22Rv1 (cell line): ENCODE results near the gene SPRYD7.
A peak's percentile ranks its signal among the peaks of the same experiment; 100 is the strongest.

ENCODE experiments used
- H3K27ac ChIP-seq: fragments of 450-650 bp; 2 replicates; pipeline ENCODE4 v1.5.1; 2017
- CTCF ChIP-seq: fragments of 450-650 bp; IDR thresholded peaks from 2 replicates; pipeline ENCODE4 v1.5.1; 2017; ENCODE audit warnings: mild to moderate bottlenecking
- ZFX ChIP-seq: fragments of 450-650 bp; IDR thresholded peaks from 2 replicates; pipeline ENCODE4 v1.6.1; 2017; ENCODE audit warnings: antibody characterized with exemption, borderline replicate concordance

The SPRYD7 gene

GRCh38 chr13:49904729-49905456 lies 31.2 kb downstream of the SPRYD7 start:
- H3K27ac ChIP-seq = peak overlapping the region; percentile 7; the same call in 1 of the 2 replicates
- TF ChIP-seq ZFX (no peak), CTCF (no peak)

- TF ChIP-seq CTCF = no peak
- no peak for TF ChIP-seq ZFX
- no peak overlapping the region for H3K27ac ChIP-seq
Observed at GRCh38 chr13:49898792-49899191, 37.3 kb downstream of the SPRYD7 start.

- TF ChIP-seq ZFX (no peak), CTCF (no peak)
- no peak overlapping the region for H3K27ac ChIP-seq
Observed at GRCh38 chr13:49897713-49898112, 38.4 kb downstream of the SPRYD7 start.

- no peak overlapping the region for H3K27ac ChIP-seq
- TF ChIP-seq CTCF (no peak), ZFX (no peak)
Observed at GRCh38 chr13:49895826-49896225, 40.3 kb downstream of the SPRYD7 start.

DNA sequence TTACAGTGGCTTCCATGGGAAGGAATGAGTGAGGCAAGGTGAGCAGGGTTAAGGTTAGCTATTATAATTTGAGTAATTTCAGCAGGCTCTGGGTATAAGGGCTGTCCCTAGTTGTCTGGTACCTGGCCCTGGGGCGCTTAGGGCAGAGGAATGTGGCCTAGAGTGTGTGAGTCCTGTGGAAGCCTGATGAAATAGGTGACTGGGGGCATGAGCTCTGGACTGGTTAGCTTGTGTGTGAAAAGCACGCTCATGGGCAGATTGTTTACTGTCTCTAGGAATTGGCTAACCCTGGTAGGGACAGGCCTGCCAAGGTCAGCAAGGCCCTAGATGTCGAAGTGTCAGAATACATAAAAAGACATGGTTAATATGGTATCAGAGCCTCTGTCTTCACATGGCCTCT lies 42.5 kb downstream of the SPRYD7 start:
- no peak overlapping the region for H3K27ac ChIP-seq
- TF ChIP-seq CTCF (no peak), ZFX (no peak)

DNA sequence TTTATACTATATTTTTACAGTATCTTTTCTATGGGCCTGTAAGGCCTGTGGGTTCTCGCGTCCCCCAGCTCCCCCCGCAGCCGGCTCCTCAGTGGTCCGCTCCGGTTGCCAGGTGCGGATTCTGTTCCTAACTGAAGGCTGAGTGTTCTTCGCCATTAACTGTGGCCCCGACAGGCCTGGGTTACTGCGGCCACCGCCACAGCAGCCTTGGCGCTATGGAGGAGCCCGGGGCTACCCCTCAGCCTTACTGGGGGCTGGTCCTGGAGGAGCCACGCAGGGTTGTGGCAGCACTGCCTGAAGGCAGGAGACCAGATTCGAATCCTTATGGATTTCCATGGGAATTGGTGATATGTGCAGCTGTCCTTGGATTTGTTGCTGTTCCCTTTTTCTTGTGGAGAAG lies 45.8 kb downstream of the SPRYD7 start:
- H3K27ac ChIP-seq = no peak overlapping the region
- TF ChIP-seq CTCF (no peak), ZFX (no peak)

- no peak overlapping the region for H3K27ac ChIP-seq
- TF ChIP-seq ZFX (no peak), CTCF (no peak)
Observed at GRCh38 chr13:49878682-49879081, 57.5 kb downstream of the SPRYD7 start.
